GM12873 (cell line): ENCODE data around the gene TPSD1.
"Not testable (repeated sequence)": the region's sequence is repeated elsewhere in the genome, so short reads cannot be mapped to it uniquely, and the experiment has no call there.

Experiments used
- CTCF ChIP-seq: IDR thresholded peaks from 2 replicates; pipeline ENCODE4 v1.5.1; 2012; ENCODE audit warnings: low read depth, mild to moderate bottlenecking, moderate library complexity, low read length, control low read depth; ENCODE audit not compliant: insufficient read depth; ENCODE audit errors: missing control alignments

Gene TPSD1

DNA sequence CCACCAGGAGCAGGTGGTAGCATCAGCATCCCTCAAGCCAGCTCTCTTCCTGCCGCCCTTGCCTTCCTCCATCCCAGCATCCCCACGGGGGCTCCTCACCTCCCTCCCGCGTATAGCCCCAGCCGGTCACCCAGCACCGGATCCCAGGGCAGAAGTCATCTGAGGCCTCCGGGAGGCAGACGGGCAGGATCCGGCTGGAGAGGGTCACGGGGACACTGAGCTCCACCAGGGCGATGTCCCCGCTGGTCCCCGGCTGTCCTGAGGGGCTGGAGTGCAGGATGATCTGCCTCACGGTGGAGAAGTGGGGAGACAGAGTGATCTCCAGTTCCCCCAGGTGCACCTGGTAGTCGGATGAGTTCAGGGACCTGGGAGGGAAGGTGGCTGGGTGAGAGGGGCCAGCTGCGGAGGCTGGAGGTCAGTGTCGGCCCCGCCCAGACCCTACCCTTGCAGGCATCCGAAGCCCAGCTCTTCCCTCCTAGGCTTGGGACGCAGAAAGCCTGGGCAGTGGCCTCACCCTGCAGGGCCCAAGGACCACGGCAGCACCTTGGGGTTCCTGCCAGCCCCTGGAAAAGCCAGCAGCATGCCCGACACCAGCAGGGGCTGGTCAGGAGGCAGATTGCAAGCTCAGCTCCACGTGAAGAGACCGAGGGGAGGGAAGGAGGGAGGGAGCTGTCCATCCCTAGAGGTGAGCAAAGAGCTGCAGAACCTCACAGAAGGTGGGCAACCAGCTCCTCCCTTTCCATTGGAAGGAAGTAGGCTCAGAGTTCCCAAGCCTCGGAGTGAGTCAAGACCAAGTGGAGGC is 33.1 kb upstream of the TPSD1 start:
- TF ChIP-seq CTCF = no peak

- no peak for TF ChIP-seq CTCF
Measured at GRCh38 chr16:1223355-1224214, 32.3 kb upstream of the TPSD1 start.

DNA sequence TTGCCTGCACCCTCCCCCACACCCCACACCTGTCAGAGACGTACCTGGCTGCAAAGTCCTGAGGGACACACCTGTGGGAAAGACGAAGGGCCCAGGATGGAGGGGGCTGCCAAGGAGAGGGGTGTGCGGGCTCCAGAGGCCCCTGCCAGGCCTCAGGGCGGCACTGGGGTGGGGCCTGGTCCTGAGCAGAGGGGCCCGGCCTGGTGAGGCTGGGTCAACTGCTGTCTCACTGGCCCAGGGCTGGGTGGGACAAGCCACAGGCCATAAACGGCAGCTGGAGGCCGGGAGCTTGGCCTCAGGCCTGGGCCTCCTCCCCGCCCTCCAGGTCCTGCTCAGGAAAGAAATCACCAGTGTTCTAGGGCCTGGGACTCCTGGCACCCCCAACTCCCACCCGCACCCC is 31.3 kb upstream of the TPSD1 start:
- no peak for TF ChIP-seq CTCF

DNA sequence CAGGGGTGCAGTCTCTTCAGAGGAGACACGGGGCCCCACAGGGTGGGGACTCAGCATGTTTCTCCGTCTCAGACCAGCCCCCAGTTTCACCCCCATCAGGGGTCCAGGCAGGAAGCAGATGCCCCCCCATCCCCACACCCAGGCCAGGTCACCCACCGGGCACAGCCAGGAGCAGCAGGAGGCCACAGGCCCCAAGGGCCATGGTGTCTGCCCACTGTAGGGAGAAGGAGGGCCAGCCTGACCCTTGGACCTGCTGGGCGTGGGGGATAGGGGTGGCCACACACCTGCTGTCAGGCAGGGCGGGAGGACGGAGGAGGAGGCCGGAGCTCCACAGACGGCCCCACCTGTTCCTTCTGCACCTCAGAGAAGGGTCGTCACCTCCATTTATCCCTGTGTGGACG is 30.8 kb upstream of the TPSD1 start, which contains the start of gene TPSG1:
TSS of gene TPSG1 (minus strand) at position 218 of the 401 bp plus-strand sequence. CDS start at position 202, 16 bp downstream.
- no peak for TF ChIP-seq CTCF

DNA sequence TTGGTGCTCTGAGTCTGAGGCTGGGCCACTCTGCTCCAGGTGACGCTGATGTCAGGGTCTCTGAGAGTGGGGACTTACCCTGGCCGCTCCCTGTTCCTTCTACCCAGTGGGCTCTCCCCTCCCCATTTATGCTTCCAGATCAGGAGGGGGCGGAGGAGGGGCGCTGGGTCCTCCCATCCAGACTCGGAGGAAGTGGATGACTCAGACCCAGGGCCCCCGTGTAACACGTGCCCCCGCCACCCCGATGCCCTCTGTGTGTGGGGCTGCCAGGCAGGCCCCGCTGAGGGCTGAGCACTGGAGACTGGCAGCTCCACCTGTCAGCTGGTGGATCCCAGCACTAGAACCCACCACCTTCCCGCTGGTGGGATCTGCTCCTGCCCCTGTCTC is 25.8 kb upstream of the TPSD1 start, which contains the start of gene TPSB2:
TSS of gene TPSB2 (minus strand) at position 101 of the 387 bp plus-strand sequence. CDS start 233 bp downstream, outside the sequence.
- not testable (repeated sequence) for TF ChIP-seq CTCF

- TF ChIP-seq CTCF = no peak
Measured at GRCh38 chr16:1237990-1238389, 17.9 kb upstream of the TPSD1 start.

- TF ChIP-seq CTCF = not testable (repeated sequence)
Measured at GRCh38 chr16:1240436-1240835, 15.4 kb upstream of the TPSD1 start, which contains the start of gene TPSAB1. TSS of gene TPSAB1 (plus strand) at chr16:1240705. CDS start at chr16:1240939, 234 bp downstream.
